ENCODE data around the gene HOXA3.

HOXA3 gene

GRCh38 chr7:27111751-27112277, 40.6 kb downstream of the HOXA3 start:
- no peak for DNase-seq

- no peak for DNase-seq
These were observed 41.2 kb downstream of the HOXA3 start for GRCh38 chr7:27111042-27111750.

- DNase-seq, result no peak
These were observed 42.0 kb downstream of the HOXA3 start for GRCh38 chr7:27110186-27111031.

GRCh38 chr7:27109466-27110185, 42.8 kb downstream of the HOXA3 start:
- DNase-seq, result no peak

GRCh38 chr7:27108390-27109127, 43.8 kb downstream of the HOXA3 start:
- no peak for DNase-seq

- DNase-seq, result no peak
These were observed 44.7 kb downstream of the HOXA3 start for GRCh38 chr7:27107391-27108381.

- DNase-seq, result no peak
These were observed 45.5 kb downstream of the HOXA3 start for GRCh38 chr7:27106901-27107240.

- DNase-seq, result no peak
These were observed 46.0 kb downstream of the HOXA3 start for GRCh38 chr7:27106181-27106900.

- no peak for DNase-seq
These were observed 46.9 kb downstream of the HOXA3 start for GRCh38 chr7:27105301-27106031.

GRCh38 chr7:27104341-27105058, 47.9 kb downstream of the HOXA3 start:
- DNase-seq, result no peak

- no peak for DNase-seq
These were observed 48.7 kb downstream of the HOXA3 start for GRCh38 chr7:27103489-27104226.

GRCh38 chr7:27102581-27103442, 49.6 kb downstream of the HOXA3 start, which contains the start of gene HOXA2:
Gene HOXA2 (minus strand): TSS chr7:27102683. CDS start chr7:27102500, 183 bp downstream.
- no peak for DNase-seq

GRCh38 chr7:27101957-27102580, 50.3 kb downstream of the HOXA3 start:
- DNase-seq, result no peak

- DNase-seq, result no peak
These were observed 51.0 kb downstream of the HOXA3 start for GRCh38 chr7:27101171-27101956.

GRCh38 chr7:27100694-27101170, 51.7 kb downstream of the HOXA3 start:
- no peak for DNase-seq
